Peyer's patch (tissue), 4 donors: Measurements from ENCODE around the gene BCL2L1.

ENCODE experiments used
- POLR2A ChIP-seq, 2 donors: fragments of 450-650 bp; IDR thresholded peaks; one replicate each; pipeline ENCODE4 v1.5.1; 2017; ENCODE audit warnings: antibody characterized with exemption in 2 of 2, mild to moderate bottlenecking in 2 of 2, moderate library complexity in 2 of 2
- TF ChIP-seq, protein P1 (sequence below), 6 experiments: fragments of 450-650 bp in 4 of 6; fragments of 200-600 bp in 2 of 6; sonication (generic) in 1 of 6; IDR thresholded peaks; one replicate each; pipeline ENCODE4 v1.5.1; 2017 to 2019; ENCODE audit warnings: antibody characterized with exemption in 6 of 6, mild to moderate bottlenecking in 3 of 6, moderate library complexity in 1 of 6

GRCh38 chr20:31663838-31664695, 58.6 kb downstream of the BCL2L1 start:
- TF ChIP-seq POLR2A (IDR thresholded peaks at IDR 0.05), result peak in 1 of 2 donors; percentile 37
- TF ChIP-seq, protein P1, sequence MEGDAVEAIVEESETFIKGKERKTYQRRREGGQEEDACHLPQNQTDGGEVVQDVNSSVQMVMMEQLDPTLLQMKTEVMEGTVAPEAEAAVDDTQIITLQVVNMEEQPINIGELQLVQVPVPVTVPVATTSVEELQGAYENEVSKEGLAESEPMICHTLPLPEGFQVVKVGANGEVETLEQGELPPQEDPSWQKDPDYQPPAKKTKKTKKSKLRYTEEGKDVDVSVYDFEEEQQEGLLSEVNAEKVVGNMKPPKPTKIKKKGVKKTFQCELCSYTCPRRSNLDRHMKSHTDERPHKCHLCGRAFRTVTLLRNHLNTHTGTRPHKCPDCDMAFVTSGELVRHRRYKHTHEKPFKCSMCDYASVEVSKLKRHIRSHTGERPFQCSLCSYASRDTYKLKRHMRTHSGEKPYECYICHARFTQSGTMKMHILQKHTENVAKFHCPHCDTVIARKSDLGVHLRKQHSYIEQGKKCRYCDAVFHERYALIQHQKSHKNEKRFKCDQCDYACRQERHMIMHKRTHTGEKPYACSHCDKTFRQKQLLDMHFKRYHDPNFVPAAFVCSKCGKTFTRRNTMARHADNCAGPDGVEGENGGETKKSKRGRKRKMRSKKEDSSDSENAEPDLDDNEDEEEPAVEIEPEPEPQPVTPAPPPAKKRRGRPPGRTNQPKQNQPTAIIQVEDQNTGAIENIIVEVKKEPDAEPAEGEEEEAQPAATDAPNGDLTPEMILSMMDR (IDR thresholded peaks at IDR 0.05), result no peak
